GM12892 (cell line): ENCODE data around the gene MAP2K5.

Source experiments
- DNase-seq: peaks from one replicate; pipeline ENCODE4 v3.0.0; 2011; ENCODE audit not compliant: insufficient read length
- FAIRE-seq: peaks from 2 replicates; lab custom pipeline; 2011; peaks lifted over from hg19 to GRCh38; lab: Jason Lieb, UNC
- POLR2A ChIP-seq: IDR thresholded peaks from 2 replicates; pipeline ENCODE4 v1.6.1; 2011; ENCODE audit warnings: low read depth, low read length, control low read depth
- POLR2AphosphoS5 ChIP-seq: IDR thresholded peaks from 2 replicates; pipeline ENCODE4 v1.6.1; 2011; ENCODE audit warnings: low read depth, low read length, control low read depth
- TAF1 ChIP-seq: IDR thresholded peaks from 2 replicates; pipeline ENCODE4 v1.6.1; 2011; ENCODE audit warnings: low read depth, mild to moderate bottlenecking, control low read depth, low read length, borderline replicate concordance

MAP2K5 gene

GRCh38 chr15:67524235-67524634 lies 18.3 kb upstream of the MAP2K5 start:
- TF ChIP-seq POLR2A (no peak), POLR2AphosphoS5 (no peak), TAF1 (no peak)
- FAIRE-seq (no peak), DNase-seq (no peak)

GRCh38 chr15:67528513-67528912 lies 14.0 kb upstream of the MAP2K5 start:
- TF ChIP-seq TAF1 (no peak), POLR2AphosphoS5 (no peak), POLR2A (no peak)
- DNase-seq (no peak), FAIRE-seq (no peak)

GRCh38 chr15:67531379-67531914 lies 11.1 kb upstream of the MAP2K5 start:
- TF ChIP-seq POLR2A = no peak
- TF ChIP-seq TAF1 = no peak
- no peak for TF ChIP-seq POLR2AphosphoS5
- FAIRE-seq (no peak), DNase-seq (no peak)

- FAIRE-seq (no peak), DNase-seq (no peak)
- TF ChIP-seq POLR2AphosphoS5 (no peak), TAF1 (no peak), POLR2A (no peak)
These were observed 8.6 kb upstream of the MAP2K5 start for GRCh38 chr15:67533873-67534272.

- FAIRE-seq (no peak), DNase-seq (no peak)
- TF ChIP-seq TAF1 (no peak), POLR2A (no peak), POLR2AphosphoS5 (no peak)
These were observed 8.1 kb upstream of the MAP2K5 start for GRCh38 chr15:67534360-67534759.

GRCh38 chr15:67537771-67538170 lies 4.7 kb upstream of the MAP2K5 start:
- no peak for DNase-seq
- TF ChIP-seq TAF1 = no peak
- TF ChIP-seq POLR2A = no peak
- no peak for TF ChIP-seq POLR2AphosphoS5
- no peak for FAIRE-seq

- TF ChIP-seq TAF1 (no peak), POLR2A (no peak), POLR2AphosphoS5 (no peak)
- FAIRE-seq = no peak
- no peak for DNase-seq
These were observed 830 bp downstream of the MAP2K5 start for GRCh38 chr15:67543348-67543718.

GRCh38 chr15:67544475-67544874 lies 2.0 kb downstream of the MAP2K5 start:
- DNase-seq (no peak), FAIRE-seq (no peak)
- no peak for TF ChIP-seq POLR2A
- no peak for TF ChIP-seq POLR2AphosphoS5
- TF ChIP-seq TAF1 = no peak

- no peak for TF ChIP-seq POLR2A
- TF ChIP-seq TAF1 = no peak
- no peak for TF ChIP-seq POLR2AphosphoS5
- no peak for DNase-seq
- no peak for FAIRE-seq
These were observed 3.4 kb downstream of the MAP2K5 start for GRCh38 chr15:67545864-67546263.

- TF ChIP-seq POLR2A (no peak), POLR2AphosphoS5 (no peak), TAF1 (no peak)
- no peak for DNase-seq
- FAIRE-seq = no peak
These were observed 4.6 kb downstream of the MAP2K5 start for GRCh38 chr15:67547064-67547463.

GRCh38 chr15:67547836-67548235 lies 5.3 kb downstream of the MAP2K5 start:
- no peak for DNase-seq
- TF ChIP-seq POLR2AphosphoS5 = no peak
- no peak for TF ChIP-seq POLR2A
- TF ChIP-seq TAF1 = no peak
- no peak for FAIRE-seq

- no peak for DNase-seq
- no peak for FAIRE-seq
- TF ChIP-seq POLR2A (no peak), TAF1 (no peak), POLR2AphosphoS5 (no peak)
These were observed 5.8 kb downstream of the MAP2K5 start for GRCh38 chr15:67548236-67548852.
